H9 (cell line): ENCODE data around the gene ITGB8. TPM values are rescaled to one million over a fixed set of nuclear protein-coding genes. Genes with fewer than 3 reads are reported as not detected.

ENCODE experiments used
- DNase-seq: peaks from one replicate; pipeline ENCODE4 v3.0.0-alpha.2; 2017
- H2AFZ ChIP-seq: one replicate; pipeline ENCODE4 v1.6.1; 2013; ENCODE audit warnings: mild to moderate bottlenecking, low read length, control low read depth, moderate library complexity
- H2AK5ac ChIP-seq: 2 replicates; pipeline ENCODE4 v1.6.1; 2013; ENCODE audit warnings: low read length, control low read depth, mixed read lengths; ENCODE audit not compliant: insufficient read length
- H2BK120ac ChIP-seq: one replicate; pipeline ENCODE4 v1.6.1; 2013; ENCODE audit warnings: low read depth, mild to moderate bottlenecking, low read length, control low read depth, inconsistent platforms; ENCODE audit not compliant: poor library complexity, severe bottlenecking
- H2BK12ac ChIP-seq: 2 replicates; pipeline ENCODE4 v1.6.1; 2013; ENCODE audit warnings: low read length, control low read depth, mixed read lengths, low read depth; ENCODE audit not compliant: insufficient read length
- H2BK15ac ChIP-seq: 2 replicates; pipeline ENCODE4 v1.6.1; 2013; ENCODE audit warnings: low read depth, low read length, control low read depth
- H2BK20ac ChIP-seq: one replicate; pipeline ENCODE4 v1.6.1; 2013; ENCODE audit warnings: low read depth, mild to moderate bottlenecking, low read length, control low read depth, inconsistent platforms; ENCODE audit not compliant: poor library complexity, severe bottlenecking
- H2BK5ac ChIP-seq: 2 replicates; pipeline ENCODE4 v1.6.1; 2013; ENCODE audit warnings: low read length, control low read depth, mixed read lengths; ENCODE audit not compliant: insufficient read length
- H3K14ac ChIP-seq: 2 replicates; pipeline ENCODE4 v1.6.1; 2013; ENCODE audit warnings: low read length, control low read depth; ENCODE audit not compliant: insufficient read depth
- H3K18ac ChIP-seq: 2 replicates; pipeline ENCODE4 v1.6.1; 2013; ENCODE audit warnings: low read depth, mild to moderate bottlenecking, mixed read lengths, low read length, control low read depth; ENCODE audit not compliant: insufficient read length
- H3K23ac ChIP-seq: 2 replicates; pipeline ENCODE4 v1.6.1; 2013; ENCODE audit warnings: low read length, control low read depth, mixed read lengths, low read depth; ENCODE audit not compliant: insufficient read length
- H3K23me2 ChIP-seq: 2 replicates; pipeline ENCODE4 v1.6.1; 2013; ENCODE audit warnings: low read depth, mild to moderate bottlenecking, mixed read lengths, low read length, control low read depth; ENCODE audit not compliant: insufficient read length, poor library complexity, severe bottlenecking
- H3K27ac ChIP-seq: 2 replicates; pipeline ENCODE4 v1.5.1; 2013; ENCODE audit warnings: low read length, control low read depth, mixed read lengths, low read depth; ENCODE audit not compliant: insufficient read length
- H3K27me3 ChIP-seq: 2 replicates; pipeline ENCODE4 v1.6.1; 2013; ENCODE audit warnings: low read length, control low read depth, inconsistent platforms; ENCODE audit not compliant: insufficient read depth
- H3K4ac ChIP-seq: 2 replicates; pipeline ENCODE4 v1.6.1; 2013; ENCODE audit warnings: low read depth, mild to moderate bottlenecking, control low read depth, inconsistent platforms, low read length, moderate library complexity
- H3K4me1 ChIP-seq: 2 replicates; pipeline ENCODE4 v1.6.1; 2013; ENCODE audit warnings: low read length, control low read depth, inconsistent platforms; ENCODE audit not compliant: insufficient read depth
- H3K4me2 ChIP-seq: 2 replicates; pipeline ENCODE4 v1.6.1; 2013; ENCODE audit warnings: low read length, control low read depth, mixed read lengths; ENCODE audit not compliant: insufficient read length, insufficient read depth
- H3K56ac ChIP-seq: 2 replicates; pipeline ENCODE4 v1.6.1; 2013; ENCODE audit warnings: low read depth, mild to moderate bottlenecking, mixed read lengths, low read length, control low read depth; ENCODE audit not compliant: insufficient read length
- H3K79me1 ChIP-seq: 2 replicates; pipeline ENCODE4 v1.6.1; 2013; ENCODE audit warnings: low read depth, mild to moderate bottlenecking, moderate library complexity, low read length, control low read depth, inconsistent platforms; ENCODE audit not compliant: insufficient read depth, poor library complexity, severe bottlenecking
- H3K79me2 ChIP-seq: 2 replicates; pipeline ENCODE4 v1.6.1; 2013; ENCODE audit warnings: low read length, control low read depth, inconsistent platforms; ENCODE audit not compliant: insufficient read depth
- H3K9ac ChIP-seq: 2 replicates; pipeline ENCODE4 v1.6.1; 2013; ENCODE audit warnings: low read length, control low read depth, mixed read lengths; ENCODE audit not compliant: insufficient read length; ENCODE audit errors: extremely low read depth
- H3K9me3 ChIP-seq: one replicate; pipeline ENCODE4 v1.6.1; 2013; ENCODE audit warnings: low read depth, low read length, inconsistent platforms; ENCODE audit not compliant: control insufficient read depth
- H3T11ph ChIP-seq: one replicate; pipeline ENCODE4 v1.6.1; 2013; ENCODE audit warnings: mild to moderate bottlenecking, low read length, control low read depth, inconsistent platforms
- H4K20me1 ChIP-seq: one replicate; pipeline ENCODE4 v1.6.1; 2013; ENCODE audit not compliant: control insufficient read depth, insufficient read length, insufficient read depth
- H4K5ac ChIP-seq: 2 replicates; pipeline ENCODE4 v1.6.1; 2013; ENCODE audit warnings: low read depth, mild to moderate bottlenecking, mixed read lengths, low read length, control low read depth; ENCODE audit not compliant: insufficient read length
- H4K8ac ChIP-seq: replicated peaks from 2 replicates; pipeline ENCODE4 v1.6.1; 2013; ENCODE audit warnings: low read length, control low read depth, mixed read lengths, low read depth; ENCODE audit not compliant: insufficient read length
- H4K91ac ChIP-seq: 2 replicates; pipeline ENCODE4 v1.6.1; 2013; ENCODE audit warnings: low read depth, mild to moderate bottlenecking, moderate library complexity, mixed read lengths, low read length, control low read depth; ENCODE audit not compliant: insufficient read length
- H3K27ac Mint-ChIP-seq, 3 experiments: 2 replicates in 2 of 3; 3 replicates in 1 of 3; pipeline ENCODE4 v1.8.0; 2020 to 2021; ENCODE audit warnings: mixed read lengths in 3 of 3, mild to moderate bottlenecking in 1 of 3, moderate library complexity in 1 of 3
- H3K27me3 Mint-ChIP-seq: 2 replicates; pipeline ENCODE4 v1.8.0; 2021; ENCODE audit warnings: low read depth, mild to moderate bottlenecking, moderate library complexity, mixed read lengths
- H3K36me3 Mint-ChIP-seq, 3 experiments: 2 replicates in 2 of 3; 3 replicates in 1 of 3; pipeline ENCODE4 v1.8.0; 2020 to 2021; ENCODE audit warnings: low read depth in 3 of 3, mixed read lengths in 3 of 3; ENCODE audit not compliant: insufficient read depth in 1 of 3
- H3K4me1 Mint-ChIP-seq, 2 experiments: 2 replicates each; pipeline ENCODE4 v1.8.0; 2020; ENCODE audit warnings: mixed read lengths in 2 of 2
- H3K4me3 Mint-ChIP-seq, 2 experiments: 2 replicates in 1 of 2; 3 replicates in 1 of 2; pipeline ENCODE4 v1.8.0; 2020 to 2021; ENCODE audit warnings: mild to moderate bottlenecking in 2 of 2, mixed read lengths in 2 of 2, moderate library complexity in 1 of 2
- H3K9me3 Mint-ChIP-seq, 2 experiments: 2 replicates in 1 of 2; 3 replicates in 1 of 2; pipeline ENCODE4 v1.8.0; 2020; ENCODE audit warnings: mild to moderate bottlenecking in 2 of 2, mixed read lengths in 2 of 2, moderate library complexity in 1 of 2
- CTCF ChIP-seq: fragments of 200-600 bp; sonication (generic); conservative IDR thresholded peaks from 3 replicates; pipeline ENCODE4 v1.8.0; 2021; ENCODE audit warnings: antibody characterized with exemption, mild to moderate bottlenecking
- WGBS: extraction: QIAGEN DNeasy Blood & Tissue Kit; methylation state at CpG from one replicate; pipeline ENCODE4 v1.1.7; 2013; ENCODE audit warnings: missing lambda C conversion rate, low lambda C conversion rate, mixed read lengths; ENCODE audit not compliant: insufficient read length; ENCODE audit errors: extremely low coverage; 5-methylcytosine and 5-hydroxymethylcytosine counted together
- total RNA-seq: library from RNA; stranded (reverse); gene quantifications from 2 replicates; pipeline ENCODE4 v1.2.1, GENCODE V29; 2021

ITGB8 gene
- total RNA-seq, 1 experiment from 2014 or later = 7.6 TPM

- Histone ChIP-seq H3K18ac (no peak overlapping the region), H3T11ph (no peak overlapping the region), H3K23ac (no peak overlapping the region), H3K9ac (no peak overlapping the region), H2BK15ac (no peak overlapping the region), H3K27me3 (no peaks in the 10 kb centered on the region), H4K20me1 (no peaks in the 10 kb centered on the region), H3K4me1 (no peaks in the 10 kb centered on the region; the same call in 1 of the 2 replicates), H3K79me2 (no peaks in the 10 kb centered on the region), H3K4me2 (no peak overlapping the region), H3K27ac (no peak overlapping the region), H4K91ac (no peak overlapping the region), H2BK120ac (no peak overlapping the region), H2AFZ (no peak overlapping the region), H3K9me3 (no peaks in the 10 kb centered on the region), H2BK5ac (no peak overlapping the region), H3K79me1 (no peaks in the 10 kb centered on the region), H3K14ac (no peak overlapping the region), H2BK20ac (no peak overlapping the region), H2AK5ac (no peak overlapping the region), H3K23me2 (no peaks in the 10 kb centered on the region), H3K4ac (no peak overlapping the region), H3K56ac (no peak overlapping the region), H2BK12ac (no peak overlapping the region), H4K8ac (no peak overlapping the region), H4K5ac (no peak overlapping the region)
- H3K4me3 Mint-ChIP-seq = no peak overlapping the region
- no peak overlapping the region for H3K27ac Mint-ChIP-seq
- no peak for TF ChIP-seq CTCF
- whole genome bisulfite sequencing = no CpG with 5 or more reads among the region's 1 CpG
- peaks cover 13 to 19% of the 10 kb centered on the region in 2 experiments for H3K4me1 Mint-ChIP-seq
- H3K27me3 Mint-ChIP-seq = no peaks in the 10 kb centered on the region
- no peaks in the 10 kb centered on the region for H3K9me3 Mint-ChIP-seq
- H3K36me3 Mint-ChIP-seq = no peaks in the 10 kb centered on the region
- no peak for DNase-seq
Observed at GRCh38 chr7:20305726-20306125, 25.0 kb upstream of the ITGB8 start.
